HG03354 (cell line): ENCODE results near the gene AIFM1.
"Not testable (repeated sequence)": the region's sequence is repeated elsewhere in the genome, so short reads cannot be mapped to it uniquely, and the experiment has no call there.

ENCODE experiments used
- ATAC-seq: cut with Tn5 transposase; IDR thresholded peaks from one replicate; pipeline ENCODE4 v1.9.1; 2021; ENCODE audit warnings: mild to moderate bottlenecking; ENCODE audit not compliant: unreplicated experiment, poor library complexity, severe bottlenecking

AIFM1 gene

GRCh38 chrX:130120746-130121504 lies 44.7 kb downstream of the AIFM1 start:
- peak; percentile 75 for ATAC-seq

GRCh38 chrX:130120321-130120731 lies 45.3 kb downstream of the AIFM1 start:
- ATAC-seq: peak; percentile 48

GRCh38 chrX:130119312-130119898 lies 46.2 kb downstream of the AIFM1 start:
- ATAC-seq: no peak

- no peak for ATAC-seq
These were observed 47.0 kb downstream of the AIFM1 start for GRCh38 chrX:130118441-130119311.

- ATAC-seq: no peak
These were observed 48.5 kb downstream of the AIFM1 start for GRCh38 chrX:130117166-130117565.

GRCh38 chrX:130115119-130115885 lies 50.3 kb downstream of the AIFM1 start:
- not testable (repeated sequence) for ATAC-seq

GRCh38 chrX:130114141-130114588 lies 51.5 kb downstream of the AIFM1 start:
- no peak for ATAC-seq

- ATAC-seq: no peak
These were observed 54.2 kb downstream of the AIFM1 start for GRCh38 chrX:130111220-130112154.

GRCh38 chrX:130110379-130111219 lies 55.0 kb downstream of the AIFM1 start, which contains the start of gene ELF4:
Gene ELF4, minus strand, starts transcription at chrX:130110497. Its CDS starts 29,167 bp downstream, at chrX:130081330.
- peak; percentile 38 for ATAC-seq

GRCh38 chrX:130109429-130110378 lies 55.9 kb downstream of the AIFM1 start:
- peak; percentile 28 for ATAC-seq

GRCh38 chrX:130108647-130109428 lies 56.8 kb downstream of the AIFM1 start:
- ATAC-seq: peak; percentile 71

GRCh38 chrX:130106071-130106470 lies 59.6 kb downstream of the AIFM1 start:
- ATAC-seq: no peak

GRCh38 chrX:130105244-130105643 lies 60.4 kb downstream of the AIFM1 start:
- no peak for ATAC-seq

- no peak for ATAC-seq
These were observed 62.0 kb downstream of the AIFM1 start for GRCh38 chrX:130103605-130104004.

- no peak for ATAC-seq
These were observed 65.5 kb downstream of the AIFM1 start for GRCh38 chrX:130100180-130100579.

- no peak for ATAC-seq
These were observed 67.5 kb downstream of the AIFM1 start for GRCh38 chrX:130098210-130098552.
